ENCODE measurements around the gene DCUN1D2. TPM values are rescaled to one million over a fixed set of nuclear protein-coding genes. Genes with fewer than 3 reads are reported as not detected.
"Not testable (repeated sequence)": the region's sequence is repeated elsewhere in the genome, so short reads cannot be mapped to it uniquely, and the experiment has no call there.

The DCUN1D2 gene
- total RNA-seq, 1 donor from 2014 or later = 11.1 TPM

DNA sequence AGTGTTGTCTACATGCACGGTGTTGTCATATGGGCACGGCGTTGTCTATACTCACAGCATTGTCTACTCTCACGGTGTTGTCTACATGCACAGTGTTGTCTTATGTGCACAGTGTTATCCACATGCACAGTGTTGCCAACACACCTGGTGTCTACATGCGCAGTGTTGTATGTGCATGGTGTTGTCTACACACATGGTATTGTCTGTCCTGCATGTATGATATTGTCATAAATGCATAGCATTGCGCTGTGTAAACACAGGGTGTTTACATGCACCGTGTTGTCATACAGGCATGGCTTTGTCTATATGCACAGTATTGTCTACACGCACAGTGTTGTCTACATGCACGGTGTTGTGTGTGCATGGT, 44.0 kb downstream of the DCUN1D2 start:
- DNase-seq (ENCODE audit: low spot score) = no peak

DNA sequence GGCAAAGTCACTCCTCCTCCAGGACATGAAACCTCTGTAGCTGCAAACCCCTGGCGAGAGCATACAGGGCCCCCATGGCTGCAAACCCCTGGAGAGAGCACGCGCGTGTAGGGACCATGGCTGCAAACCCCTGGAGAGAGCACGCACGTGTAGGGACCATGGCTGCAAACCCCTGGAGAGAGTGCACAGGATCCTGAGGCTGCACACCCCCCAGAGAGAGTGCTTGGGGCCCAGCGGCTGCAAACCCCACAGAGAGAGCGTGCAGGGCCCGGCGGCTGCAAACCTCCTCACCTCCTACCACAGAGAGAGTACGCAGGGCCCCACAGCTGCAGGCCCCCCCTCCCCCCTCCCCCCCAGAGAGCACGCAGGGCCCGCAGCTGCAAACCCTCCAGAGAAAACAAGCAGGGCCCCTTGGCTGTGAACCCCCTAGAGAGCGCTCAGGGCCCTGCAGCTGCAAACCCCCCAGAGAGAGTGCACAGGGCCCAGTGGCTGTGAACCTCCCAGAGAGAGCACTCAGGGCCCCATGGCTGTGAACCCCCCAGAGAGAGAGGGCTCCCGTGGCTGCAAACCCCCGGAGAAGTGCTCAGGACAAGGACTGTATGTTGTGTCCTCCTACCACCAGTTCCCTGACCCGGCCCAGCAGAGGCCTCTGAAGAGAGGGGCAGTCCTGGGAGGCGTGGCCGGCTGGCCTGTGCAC, 44.6 kb downstream of the DCUN1D2 start:
- no peak for DNase-seq (ENCODE audit: low spot score)

DNA sequence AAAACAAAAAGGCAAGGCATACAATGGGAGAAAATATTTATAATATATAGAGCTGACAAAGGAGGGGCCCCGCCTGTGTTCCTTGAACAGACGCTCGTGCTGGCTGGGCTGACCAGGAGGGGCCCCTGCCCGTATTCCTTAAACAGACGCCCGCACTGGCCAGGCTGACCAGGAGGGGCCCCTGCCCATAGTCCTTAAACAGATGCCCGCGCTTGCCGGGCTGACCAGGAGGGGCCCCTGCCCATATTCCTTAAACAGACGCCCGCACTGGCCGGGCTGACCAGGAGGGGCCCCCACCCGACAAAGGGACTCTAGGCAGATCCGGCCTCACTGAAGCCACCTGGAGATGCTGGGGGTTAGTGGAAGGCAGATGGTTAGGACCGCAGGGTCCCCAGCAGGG, 46.5 kb downstream of the DCUN1D2 start:
- no peak for DNase-seq (ENCODE audit: low spot score)

DNA sequence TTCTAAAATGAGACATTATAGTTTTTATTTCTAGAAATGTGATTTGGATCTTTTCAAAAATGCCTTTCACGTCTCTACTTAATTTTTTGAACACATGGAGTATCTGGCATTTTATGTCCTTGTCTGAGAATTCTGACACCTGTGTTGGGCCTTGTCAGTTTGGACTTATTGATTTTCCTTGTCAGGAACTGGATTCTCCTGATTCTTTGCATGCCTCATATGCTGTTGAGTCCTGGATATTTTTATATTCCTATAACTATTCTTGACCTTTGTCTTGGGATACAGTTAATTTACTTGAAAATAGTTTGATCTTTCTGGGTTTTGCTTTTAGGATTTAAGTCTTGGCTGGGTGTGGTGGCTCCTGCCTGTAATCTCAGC, 47.5 kb downstream of the DCUN1D2 start:
- DNase-seq (ENCODE audit: low spot score) = no peak

DNA sequence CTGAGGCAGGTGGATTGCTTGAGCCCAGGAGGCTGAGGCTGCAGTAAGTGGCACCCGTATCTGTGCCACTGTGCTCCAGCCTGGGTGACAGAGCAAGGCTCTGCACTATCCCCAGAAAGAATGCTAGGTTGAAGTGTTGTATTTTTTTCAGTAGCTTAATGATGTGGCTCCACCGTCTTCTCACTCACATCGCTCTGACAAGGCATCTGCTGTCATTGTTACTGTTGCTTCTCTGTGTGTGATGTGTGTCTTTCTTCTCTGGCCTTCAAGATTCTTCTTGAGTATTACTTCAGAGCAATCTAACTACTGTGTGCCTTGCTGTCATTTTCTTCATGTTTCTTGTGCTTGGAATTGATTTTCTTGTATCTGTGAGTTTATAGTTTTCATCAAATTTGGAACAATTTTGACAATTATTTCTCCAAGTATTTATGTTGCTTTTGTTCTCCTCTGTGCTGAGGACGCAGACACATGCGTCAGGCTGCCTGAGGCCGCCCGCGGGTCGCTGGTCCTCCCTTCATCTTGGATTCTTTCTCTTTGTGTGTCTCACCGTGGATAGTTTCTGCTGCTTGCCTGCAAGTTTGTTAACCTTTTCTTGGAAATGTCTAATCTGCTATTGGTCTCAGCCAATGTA, 48.0 kb downstream of the DCUN1D2 start:
- no peak for DNase-seq (ENCODE audit: low spot score)

DNA sequence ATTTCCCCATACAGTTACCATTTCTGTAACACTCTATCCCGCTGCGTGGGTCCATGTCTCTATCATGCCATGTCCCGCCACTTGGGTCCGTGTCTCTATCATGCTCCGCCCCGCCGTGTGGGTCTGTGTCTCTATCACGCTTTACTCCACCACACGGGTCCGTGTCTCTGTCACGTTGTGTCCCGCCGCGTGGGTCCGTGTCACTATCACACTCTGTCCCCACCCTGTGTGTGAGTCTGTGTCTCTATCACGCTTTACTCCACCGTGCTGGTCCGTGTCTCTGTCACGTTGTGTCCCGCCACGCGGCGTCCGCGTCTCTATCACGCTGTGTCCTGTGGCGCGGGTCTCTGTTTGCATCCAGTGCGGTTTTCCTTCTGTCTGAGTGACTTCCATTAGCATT, 48.9 kb downstream of the DCUN1D2 start:
- no peak for DNase-seq (ENCODE audit: low spot score)

DNA sequence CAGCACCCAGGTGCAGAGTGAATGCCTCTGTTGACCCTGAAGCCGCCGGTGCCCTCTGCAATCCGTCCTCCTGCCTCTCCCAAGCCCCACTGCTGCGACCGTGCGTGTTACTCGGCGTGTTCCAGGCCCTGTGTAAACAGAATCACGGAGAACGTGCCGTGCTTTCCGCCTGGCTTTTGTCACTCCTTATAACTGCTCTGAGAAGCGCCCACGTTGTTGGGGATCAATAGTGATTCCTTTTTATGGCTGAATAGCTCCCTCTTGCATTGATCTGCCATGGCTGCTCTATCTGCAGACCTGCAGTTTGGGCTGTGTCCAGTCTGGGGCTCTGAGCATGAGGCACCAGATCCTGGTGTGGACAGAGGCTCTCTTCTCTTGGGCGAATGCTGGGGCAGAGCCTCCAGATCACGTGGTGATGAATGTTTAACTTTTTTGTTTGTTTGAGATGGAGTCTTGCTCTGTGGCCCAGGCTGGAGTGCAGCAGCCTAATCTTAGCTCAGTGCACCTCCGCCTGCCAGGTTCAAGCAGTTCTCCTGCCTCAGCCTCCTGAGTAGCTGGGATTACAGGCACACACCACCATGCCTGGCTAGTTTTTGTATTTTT, 53.0 kb downstream of the DCUN1D2 start:
- no peak for DNase-seq (ENCODE audit: low spot score)

DNA sequence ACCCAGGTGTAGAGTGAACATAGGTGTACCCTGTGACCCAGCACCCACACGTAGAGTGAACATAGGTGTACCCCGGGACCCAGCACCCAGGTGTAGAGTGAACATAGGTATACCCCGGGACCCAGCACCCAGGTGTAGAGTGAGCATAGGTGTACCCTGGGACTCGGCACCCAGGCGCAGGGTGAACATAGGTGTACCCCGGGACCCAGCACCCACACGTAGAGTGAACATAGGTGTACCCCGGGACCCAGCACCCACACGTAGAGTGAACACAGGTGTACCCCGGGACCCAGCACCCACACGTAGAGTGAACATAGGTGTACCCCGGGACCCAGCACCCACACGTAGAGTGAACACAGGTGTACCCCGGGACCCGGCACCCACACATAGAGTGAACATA, 53.6 kb downstream of the DCUN1D2 start:
- not testable (repeated sequence) for DNase-seq (ENCODE audit: low spot score)

DNA sequence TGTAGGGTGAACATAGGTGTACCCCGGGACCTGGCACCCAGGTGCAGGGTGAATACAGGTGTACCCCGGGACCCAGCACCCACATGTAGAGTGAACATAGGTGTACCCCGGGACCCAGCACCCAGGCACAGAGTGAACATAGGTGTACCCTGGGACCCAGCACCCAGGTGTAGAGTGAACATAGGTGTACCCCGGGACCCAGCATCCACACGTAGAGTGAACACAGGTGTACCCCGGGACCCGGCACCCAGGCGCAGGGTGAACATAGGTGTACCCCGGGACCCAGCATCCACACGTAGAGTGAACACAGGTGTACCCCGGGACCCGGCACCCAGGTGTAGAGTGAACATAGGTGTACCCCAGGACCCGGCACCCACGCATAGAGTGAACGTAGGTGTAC, 54.6 kb downstream of the DCUN1D2 start:
- not testable (repeated sequence) for DNase-seq (ENCODE audit: low spot score)

DNA sequence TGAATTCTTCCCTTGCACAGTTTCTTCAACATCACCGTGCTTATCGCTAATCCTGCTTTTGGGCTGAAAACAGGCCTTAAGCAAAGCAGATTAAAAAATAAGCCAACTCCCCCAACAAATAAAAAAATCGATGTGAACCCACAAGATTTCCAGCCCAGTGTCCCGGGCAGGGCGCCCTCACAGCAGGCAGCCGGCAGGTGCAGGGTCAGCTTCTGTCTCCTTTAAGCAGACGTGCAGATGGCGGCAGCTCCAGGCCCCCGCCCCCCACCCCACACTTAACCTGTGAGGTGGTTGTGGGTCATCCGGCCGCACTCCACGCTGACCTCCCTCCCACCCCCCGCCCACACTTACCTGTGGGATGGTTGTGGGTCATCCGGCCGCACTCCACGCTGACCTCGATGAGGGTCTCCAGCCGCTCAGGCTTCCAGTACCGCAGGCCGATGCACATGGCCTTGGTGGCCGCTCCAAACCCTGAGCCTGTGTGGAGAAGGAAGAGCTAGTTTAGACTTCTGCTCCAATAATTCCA, 57.1 kb downstream of the DCUN1D2 start:
- no peak for DNase-seq (ENCODE audit: low spot score)

DNA sequence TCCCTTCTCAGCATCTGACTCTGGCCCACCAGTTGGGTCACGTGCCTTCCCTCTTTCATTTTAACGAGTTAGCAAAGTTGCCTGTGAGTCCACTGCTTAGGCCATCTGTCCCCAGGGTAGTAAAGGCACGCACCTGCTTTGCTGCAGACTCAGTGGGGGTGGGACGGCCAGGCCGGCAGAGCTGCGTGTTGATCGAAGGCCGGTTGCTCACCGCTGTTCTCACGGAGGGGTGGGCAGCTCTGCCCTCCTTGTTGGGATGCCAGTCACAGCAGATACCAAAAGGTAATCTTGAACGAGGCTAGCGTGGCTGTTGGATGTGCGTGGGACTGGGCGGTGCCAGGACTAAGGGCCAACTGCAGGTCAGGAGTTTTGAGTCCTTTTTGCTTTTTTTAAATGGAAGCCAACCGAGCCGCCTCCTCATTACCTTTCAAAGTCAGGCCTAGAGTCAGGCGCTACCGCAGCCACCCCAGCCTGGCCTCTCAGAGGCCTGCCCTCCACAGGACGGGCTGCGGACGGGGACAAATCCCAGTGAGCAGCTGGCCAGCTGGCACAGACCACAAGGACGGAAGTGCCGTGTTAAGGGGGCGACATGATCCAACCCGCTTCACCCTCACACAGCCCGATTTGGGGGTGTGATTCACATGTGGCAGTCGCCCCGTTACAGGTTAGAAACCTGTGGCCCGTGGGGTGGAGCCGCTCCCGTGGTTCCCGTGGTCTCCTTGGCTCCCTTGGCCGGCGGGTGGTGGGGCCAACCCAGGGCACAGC, 57.8 kb downstream of the DCUN1D2 start:
- DNase-seq (ENCODE audit: low spot score) = no peak

DNA sequence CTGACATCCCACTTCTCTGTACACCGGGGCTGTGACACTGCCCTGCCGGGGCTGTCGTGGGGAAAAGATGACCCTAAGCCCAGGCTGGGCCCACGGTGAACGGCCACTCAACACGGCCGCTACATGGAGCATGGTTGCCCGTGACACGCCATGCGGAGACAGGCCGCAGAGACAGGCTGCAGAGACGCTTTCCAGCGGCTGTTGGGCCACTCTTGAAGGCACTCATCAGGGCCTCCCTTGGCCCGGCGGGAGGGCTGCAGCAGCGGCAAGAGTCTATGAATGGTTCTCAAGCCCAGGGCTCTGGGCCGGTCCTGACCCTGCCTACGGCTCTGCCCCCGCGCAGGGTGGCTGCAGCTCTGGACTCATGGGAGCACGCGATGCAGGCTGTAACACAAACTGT, 59.3 kb downstream of the DCUN1D2 start:
- no peak for DNase-seq (ENCODE audit: low spot score)

DNA sequence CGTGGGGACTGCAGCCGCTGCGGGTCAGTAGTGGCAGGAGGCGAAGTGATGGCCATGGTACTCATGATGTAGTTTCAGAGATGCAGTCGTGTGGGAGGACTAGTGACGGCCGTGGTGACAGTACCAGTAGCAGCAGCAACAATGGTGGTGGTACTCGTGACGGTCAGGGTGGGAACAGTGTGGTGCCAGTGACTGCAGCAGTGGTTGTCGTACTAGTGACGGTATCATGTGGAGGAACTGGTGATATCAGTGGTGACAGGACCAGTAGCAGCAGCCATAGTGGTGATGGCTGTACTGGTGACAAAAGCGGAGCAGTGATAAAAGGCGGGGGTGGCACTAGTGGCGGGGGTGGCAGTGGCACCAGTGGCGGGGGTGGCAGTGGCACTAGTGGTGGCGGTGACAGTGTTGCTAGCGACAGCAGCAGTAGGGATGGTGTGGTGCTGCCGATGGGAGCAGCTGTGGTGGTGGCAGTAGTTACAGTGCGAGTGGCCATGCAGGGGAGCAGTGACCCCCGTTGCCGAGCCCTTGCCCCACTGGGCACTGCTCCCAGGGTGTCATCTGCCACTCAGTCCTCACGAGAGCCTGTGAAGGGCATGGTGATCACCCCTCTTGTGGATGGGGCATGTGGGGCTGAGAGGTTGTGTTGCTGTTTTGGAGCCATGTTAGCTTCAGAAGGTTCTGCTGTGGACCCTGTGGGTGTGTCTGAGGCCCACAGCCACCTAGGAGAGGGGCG, 60.0 kb downstream of the DCUN1D2 start:
- no peak for DNase-seq (ENCODE audit: low spot score)

DNA sequence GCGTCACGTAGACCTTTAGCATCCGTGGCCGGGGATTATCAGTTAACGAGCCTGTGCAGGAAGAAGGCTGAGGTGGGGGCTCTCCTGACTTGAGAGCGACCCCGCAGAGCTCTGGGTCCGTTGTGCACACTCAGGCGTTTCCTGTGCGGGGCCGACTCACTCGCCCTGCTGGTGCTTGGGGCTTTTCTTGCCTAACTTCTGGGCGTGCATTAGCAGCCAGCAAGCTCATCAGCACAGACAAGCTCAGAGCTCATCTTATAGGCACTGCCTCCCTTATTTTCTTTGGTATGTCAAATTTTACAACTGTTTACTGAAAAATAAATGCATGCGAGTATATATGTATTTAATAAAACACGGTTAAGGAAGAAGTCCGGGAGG, 60.9 kb downstream of the DCUN1D2 start:
- DNase-seq (ENCODE audit: low spot score) = no peak

DNA sequence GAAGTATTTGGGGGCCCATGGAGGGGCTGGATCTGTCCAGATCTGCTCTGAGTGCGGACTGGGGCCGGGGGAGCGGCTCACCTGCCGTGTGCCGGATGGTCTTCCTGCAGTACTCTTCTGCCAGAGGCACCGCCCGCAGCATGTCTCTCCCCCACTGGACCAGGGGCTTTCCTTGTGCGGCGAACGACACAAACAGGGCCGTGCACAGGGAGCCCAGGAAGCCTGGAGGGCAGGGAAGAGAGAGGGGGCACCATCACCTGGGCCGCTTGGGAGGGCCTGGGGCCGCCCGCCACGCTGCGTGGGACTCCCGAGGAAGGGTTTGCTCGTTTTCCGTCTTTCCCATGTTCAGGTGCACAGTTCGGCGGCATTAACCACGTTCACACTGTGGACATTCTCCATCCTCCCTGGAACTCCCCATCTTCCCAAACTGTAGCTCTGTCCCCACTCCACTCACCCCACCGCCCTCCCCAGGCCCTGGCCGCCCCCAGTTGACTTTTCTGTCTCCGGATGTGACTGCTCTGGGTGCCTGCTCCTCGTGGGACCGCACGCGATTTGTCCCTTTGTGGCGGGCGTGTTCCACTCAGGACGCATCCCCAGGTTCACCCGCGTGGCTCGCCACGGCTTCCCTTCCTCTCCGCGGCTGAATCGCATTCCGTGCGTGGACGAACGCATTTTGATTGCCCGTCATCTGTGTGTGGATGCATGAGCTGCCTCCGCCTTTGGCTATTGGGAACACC, 61.5 kb downstream of the DCUN1D2 start:
- no peak for DNase-seq (ENCODE audit: low spot score)

DNA sequence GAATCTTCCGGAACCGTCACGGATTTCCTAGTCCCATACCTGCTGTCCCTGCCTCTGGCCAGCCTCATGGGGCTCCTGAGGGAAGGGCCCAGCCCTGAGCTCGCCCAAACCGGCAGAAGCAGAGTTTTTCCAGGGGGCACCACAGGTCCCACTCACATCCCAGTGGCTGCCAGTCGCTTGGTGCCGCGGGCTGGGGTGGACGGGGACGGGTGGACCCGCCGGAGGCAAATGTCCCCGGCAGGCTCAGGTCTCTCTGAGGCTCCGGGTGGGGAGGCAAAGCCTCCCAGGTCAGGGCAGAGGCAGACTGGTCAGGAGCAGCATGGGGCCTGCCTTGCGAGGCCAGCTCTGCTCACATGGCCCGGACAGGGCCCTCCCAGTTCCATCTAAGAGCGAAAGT, 62.0 kb downstream of the DCUN1D2 start:
- DNase-seq (ENCODE audit: low spot score) = no peak

DNA sequence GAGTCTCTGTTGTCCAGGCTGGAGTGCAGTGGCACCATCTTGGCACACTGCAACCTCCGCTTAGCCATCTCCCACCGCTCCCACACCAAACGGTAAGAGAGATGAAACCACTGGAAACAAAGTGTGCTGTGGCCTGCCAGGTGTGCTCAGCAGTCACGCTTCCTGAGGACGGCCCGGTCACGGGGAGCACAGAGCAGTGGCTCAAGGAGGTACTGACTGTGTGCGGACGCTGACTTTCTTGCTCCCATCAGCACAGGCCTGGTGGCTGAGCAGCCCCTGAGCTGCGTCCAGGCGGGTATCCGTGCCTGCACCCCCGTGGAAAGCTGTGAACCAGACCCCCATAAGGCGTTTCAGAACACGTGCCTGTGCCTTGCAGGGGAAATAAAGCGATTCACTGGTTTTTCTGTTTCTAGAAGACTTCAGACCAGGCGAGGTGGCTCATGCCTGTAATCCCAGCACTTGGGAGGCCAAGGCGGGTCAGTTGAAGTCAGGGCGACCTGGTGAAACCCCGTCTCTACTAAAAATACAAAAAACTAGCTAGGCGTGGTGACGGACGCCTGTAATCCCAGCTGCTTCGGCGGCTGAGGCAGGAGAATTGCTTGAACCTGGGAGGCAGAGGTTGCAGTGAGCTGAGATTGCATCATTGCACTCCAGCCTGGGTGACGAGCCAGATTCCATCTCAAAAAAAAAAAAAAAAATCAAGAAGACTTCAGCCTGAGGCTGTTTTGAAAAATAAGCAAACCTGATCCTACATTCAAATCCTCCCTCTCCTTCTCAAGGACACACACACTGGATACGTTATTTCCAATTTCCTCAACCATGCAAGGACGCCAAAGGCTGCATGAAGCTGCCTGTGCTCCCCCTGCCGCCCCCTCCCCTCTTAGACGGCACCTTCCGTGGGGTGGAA, 62.7 kb downstream of the DCUN1D2 start:
- DNase-seq (ENCODE audit: low spot score) = no peak

DNA sequence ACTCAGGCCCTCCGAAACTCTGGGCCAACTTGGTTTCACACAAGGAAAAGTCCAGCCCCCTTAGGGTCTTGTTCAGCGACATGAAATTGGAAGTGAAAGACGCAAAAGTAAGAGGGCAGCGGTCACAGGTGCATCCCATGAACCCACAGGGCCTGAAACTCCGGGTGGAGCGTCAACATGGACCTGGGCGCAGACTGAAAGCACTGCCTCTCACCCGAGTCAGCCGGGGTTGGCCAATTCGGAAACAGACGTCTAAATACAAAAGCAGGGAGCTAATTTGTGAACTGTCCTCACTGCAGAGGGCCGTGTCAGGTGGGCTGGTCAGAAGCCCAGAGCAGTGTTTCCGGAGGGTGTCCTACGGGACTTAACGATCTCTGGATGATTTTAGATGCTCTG, 63.9 kb downstream of the DCUN1D2 start:
- DNase-seq (ENCODE audit: low spot score) = no peak

DNA sequence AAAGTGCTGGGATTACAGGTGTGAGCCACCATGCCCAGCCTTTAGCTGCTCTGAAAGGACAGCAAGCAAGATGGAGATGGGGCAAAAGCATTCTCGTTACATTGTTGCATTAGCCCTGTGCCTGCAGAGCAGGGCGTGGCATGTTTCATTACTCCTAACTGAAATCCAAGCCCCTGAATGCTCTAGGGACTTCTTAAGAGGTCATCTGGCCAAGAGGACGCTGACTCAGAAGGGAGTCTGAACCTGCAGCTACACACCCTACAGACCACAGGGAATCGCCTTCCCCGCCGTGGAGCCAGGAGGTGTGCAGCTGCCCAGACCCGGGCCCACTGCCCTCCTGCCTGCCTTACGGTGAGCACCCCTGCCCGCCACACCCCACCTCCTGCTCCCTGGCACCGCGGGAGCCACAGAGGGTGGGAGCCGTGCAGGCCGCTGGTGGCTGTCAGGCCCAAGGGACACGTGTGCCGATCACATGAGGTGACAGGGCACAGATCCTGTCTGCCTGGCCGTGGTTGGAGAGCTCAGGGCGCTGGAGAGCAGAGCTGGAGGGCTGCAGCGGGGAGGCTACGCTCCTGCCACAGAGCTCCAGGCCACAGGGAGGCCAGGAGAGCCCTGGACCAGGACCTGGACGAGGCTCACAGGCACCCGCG, 64.4 kb downstream of the DCUN1D2 start:
- no peak for DNase-seq (ENCODE audit: low spot score)
